HepG2 (cell line): ENCODE results near the gene FGD4. TPM values are rescaled to one million over a fixed set of nuclear protein-coding genes. Genes with fewer than 3 reads are reported as not detected.

Experiments
- AGO1 ChIP-seq: fragments of 200-400 bp; formaldehyde crosslinking; IDR thresholded peaks from 2 replicates; pipeline ENCODE4 v1.6.1; 2017; ENCODE audit warnings: mild to moderate bottlenecking, low read depth, low read length, moderate library complexity; ENCODE audit not compliant: poor library complexity, severe bottlenecking
- ATAD3A ChIP-seq: sonication (generic); formaldehyde crosslinking; IDR thresholded peaks from 2 replicates; pipeline ENCODE4 v1.4.0; 2020; ENCODE audit warnings: missing genetic modification reagents
- BCL6 ChIP-seq: IDR thresholded peaks from 2 replicates; pipeline ENCODE4 v1.6.1; 2016; ENCODE audit warnings: missing genetic modification reagents, missing compliant biosample characterization
- CERS6 ChIP-seq: sonication (generic); formaldehyde crosslinking; IDR thresholded peaks from 2 replicates; pipeline ENCODE4 v1.5.0; 2020; ENCODE audit warnings: missing genetic modification reagents
- CREBL2 ChIP-seq: sonication (generic); formaldehyde crosslinking; IDR thresholded peaks from 2 replicates; pipeline ENCODE4 v1.8.1; 2023; ENCODE audit warnings: missing genetic modification reagents, mild to moderate bottlenecking, borderline replicate concordance
- EZH2 ChIP-seq: conservative IDR thresholded peaks from 2 replicates; pipeline ENCODE4 v1.6.1; 2012; ENCODE audit warnings: mild to moderate bottlenecking, low read depth, low read length, moderate library complexity
- GABPB1 ChIP-seq: IDR thresholded peaks from 2 replicates; pipeline ENCODE4 v1.6.1; 2016; ENCODE audit warnings: mild to moderate bottlenecking, missing genetic modification reagents, moderate library complexity, missing compliant biosample characterization
- HOXA9 ChIP-seq: sonication (generic); formaldehyde crosslinking; IDR thresholded peaks from 2 replicates; pipeline ENCODE4 v1.8.1; 2022; ENCODE audit warnings: missing genetic modification reagents, mild to moderate bottlenecking, moderate library complexity, borderline replicate concordance
- LCORL ChIP-seq, 2 experiments: fragments of 450-650 bp in 1 of 2; sonication (generic) in 1 of 2; formaldehyde crosslinking in 1 of 2; IDR thresholded peaks; 2 replicates each; pipeline versions ENCODE4 v1.5.0 to v1.6.1; 2017 to 2020; ENCODE audit warnings: antibody characterized with exemption in 1 of 2, missing genetic modification reagents in 1 of 2
- NFYC ChIP-seq: IDR thresholded peaks from 2 replicates; pipeline ENCODE4 v1.6.1; 2016; ENCODE audit warnings: missing genetic modification reagents, missing compliant biosample characterization
- PHF21A ChIP-seq: sonication (generic); formaldehyde crosslinking; IDR thresholded peaks from 2 replicates; pipeline ENCODE4 v1.5.0; 2020; ENCODE audit warnings: mild to moderate bottlenecking, missing genetic modification reagents
- RBFOX2 ChIP-seq: fragments of 200-400 bp; formaldehyde crosslinking; IDR thresholded peaks from 2 replicates; pipeline ENCODE4 v1.6.1; 2017; ENCODE audit warnings: low read depth, mild to moderate bottlenecking, low read length
- RFXAP ChIP-seq: sonication (generic); formaldehyde crosslinking; IDR thresholded peaks from 2 replicates; pipeline ENCODE4 v1.4.0; 2020; ENCODE audit warnings: missing genetic modification reagents, borderline replicate concordance
- SAP130 ChIP-seq: IDR thresholded peaks from 2 replicates; pipeline ENCODE4 v1.6.1; 2016; ENCODE audit warnings: low read depth
- SRSF1 ChIP-seq: fragments of 200-400 bp; formaldehyde crosslinking; optimal IDR thresholded peaks from 2 replicates; pipeline ENCODE3; 2017; ENCODE audit warnings: mild to moderate bottlenecking, low read depth, low read length, moderate library complexity
- SRSF9 ChIP-seq: fragments of 200-400 bp; formaldehyde crosslinking; IDR thresholded peaks from 2 replicates; pipeline ENCODE4 v1.6.1; 2018; ENCODE audit warnings: borderline replicate concordance, mild to moderate bottlenecking, low read depth, low read length; ENCODE audit not compliant: insufficient read depth, poor library complexity, severe bottlenecking
- ZBTB8A ChIP-seq: sonication (generic); formaldehyde crosslinking; IDR thresholded peaks from 2 replicates; pipeline ENCODE4 v1.4.0; 2020; ENCODE audit warnings: mild to moderate bottlenecking, low read depth, missing genetic modification reagents, borderline replicate concordance
- ZFP82 ChIP-seq: sonication (generic); formaldehyde crosslinking; IDR thresholded peaks from 2 replicates; pipeline ENCODE4 v1.5.1; 2020; ENCODE audit warnings: mild to moderate bottlenecking, missing genetic modification reagents, borderline replicate concordance
- ZKSCAN5 ChIP-seq: sonication (generic); formaldehyde crosslinking; IDR thresholded peaks from 2 replicates; pipeline ENCODE4 v1.5.1; 2020; ENCODE audit warnings: mild to moderate bottlenecking, missing genetic modification reagents
- ZMYM3 ChIP-seq: sonication (generic); formaldehyde crosslinking; IDR thresholded peaks from 2 replicates; pipeline ENCODE4 v1.5.1; 2020; ENCODE audit warnings: mild to moderate bottlenecking, missing genetic modification reagents
- ZNF281 ChIP-seq: sonication (generic); formaldehyde crosslinking; IDR thresholded peaks from 2 replicates; pipeline ENCODE4 v1.4.0; 2020; ENCODE audit warnings: missing genetic modification reagents, borderline replicate concordance
- ZNF496 ChIP-seq: sonication (generic); formaldehyde crosslinking; IDR thresholded peaks from 2 replicates; pipeline ENCODE4 v1.8.1; 2023; ENCODE audit warnings: mild to moderate bottlenecking, moderate library complexity, missing genetic modification reagents; ENCODE audit not compliant: insufficient replicate concordance
- ZNF576 ChIP-seq: sonication (generic); formaldehyde crosslinking; IDR thresholded peaks from 2 replicates; pipeline ENCODE4 v1.4.0; 2020; ENCODE audit warnings: mild to moderate bottlenecking, missing genetic modification reagents
- ZNF614 ChIP-seq: IDR thresholded peaks from 2 replicates; pipeline ENCODE4 v1.6.1; 2018; ENCODE audit warnings: missing biosample characterization, missing genetic modification reagents, inconsistent platforms, borderline replicate concordance
- ZSCAN21 ChIP-seq: sonication (generic); formaldehyde crosslinking; IDR thresholded peaks from 2 replicates; pipeline ENCODE4 v1.8.0; 2022; ENCODE audit warnings: mild to moderate bottlenecking, missing genetic modification reagents, moderate library complexity, borderline replicate concordance
- polyA plus RNA-seq, 8 experiments: library from polyadenylated mRNA; depleted of rRNA in 3 of 8; stranded (reverse) in 7 of 8; unstranded in 1 of 8; fragments of >200 nt; fragmentation: Illumina TruSeq in 4 of 8; extraction: Trizol in 4 of 8; gene quantifications; 2 replicates each; pipeline versions ENCODE4 v1.2.1 to v1.2.3, GENCODE V29; 2011 to 2016; ENCODE audit warnings: low read depth in 4 of 8, missing spikeins in 1 of 8, mixed read lengths in 1 of 8; ENCODE audit not compliant: insufficient read depth in 1 of 8
- total RNA-seq, 5 experiments: library from RNA; depleted of rRNA; stranded (reverse); fragments of >200 nt; fragmentation: Illumina TruSeq; extraction: Trizol; gene quantifications; 2 replicates each; pipeline ENCODE4 v1.2.3, GENCODE V29; 2016; ENCODE audit warnings: low read depth in 1 of 5

FGD4 gene
- total and polyA plus RNA-seq, 2 of the 13 experiments (the other 11 are each of a cell fraction or from before 2014, with no cell fraction given): 4.6 to 6.6 TPM

GRCh38 chr12:32399370-32400113 lies at the start of gene FGD4 (continued):
- TF ChIP-seq SAP130 (CRISPR knock-in tag) (peak; percentile 60; the same call in 1 of the 2 replicates), HOXA9 (no peak), ZSCAN21 (no peak; the same call in 1 of the 2 replicates), ATAD3A (CRISPR knock-in tag) (no peak), ZNF496 (CRISPR knock-in tag) (no peak), AGO1 (no peak), NFYC (CRISPR knock-in tag) (peak; percentile 53), ZMYM3 (CRISPR knock-in tag) (peak; percentile 42; the same call in 1 of the 2 replicates), ZNF614 (CRISPR knock-in tag) (peak; percentile 18; the same call in 1 of the 2 replicates), CREBL2 (CRISPR knock-in tag) (no peak), RBFOX2 (peak; percentile 52; the same call in 1 of the 2 replicates), PHF21A (CRISPR knock-in tag) (peak; percentile 66), RFXAP (CRISPR knock-in tag) (0 out of 2 replicates have a peak, but pooled peaks have one; percentile 51), LCORL (IDR thresholded peaks at IDR 0.05) (no peak), LCORL (CRISPR knock-in tag; IDR thresholded peaks at IDR 0.05) (peak; percentile 70), CERS6 (CRISPR knock-in tag) (no peak), EZH2 (no peak), SRSF1 (peak; percentile 25), SRSF9 (no peak), ZBTB8A (CRISPR knock-in tag) (no peak; the same call in 1 of the 2 replicates), ZFP82 (CRISPR knock-in tag) (0 out of 2 replicates have a peak, but pooled peaks have one; percentile 37), ZNF281 (CRISPR knock-in tag) (no peak), ZKSCAN5 (no peak), ZNF576 (CRISPR knock-in tag) (no peak), GABPB1 (CRISPR knock-in tag) (peak; percentile 85; the same call in 1 of the 2 replicates), BCL6 (CRISPR knock-in tag) (peak; percentile 36; the same call in 1 of the 2 replicates)
